GM21528 (cell line): ENCODE data around the gene GPR35.
"Not testable (repeated sequence)": the region's sequence is repeated elsewhere in the genome, so short reads cannot be mapped to it uniquely, and the experiment has no call there.

Source experiments
- ATAC-seq: cut with Tn5 transposase; IDR thresholded peaks from one replicate; pipeline ENCODE4 v1.9.1; 2021; ENCODE audit warnings: mild to moderate bottlenecking, moderate library complexity; ENCODE audit not compliant: unreplicated experiment, low FRiP score

The GPR35 gene

GRCh38 chr2:240650254-240650965 lies 25.1 kb downstream of the GPR35 start:
- no peak for ATAC-seq

- no peak for ATAC-seq
These were observed 25.9 kb downstream of the GPR35 start for GRCh38 chr2:240651185-240651584.

- ATAC-seq, result no peak
These were observed 30.9 kb downstream of the GPR35 start for GRCh38 chr2:240655931-240656886.

- ATAC-seq, result not testable (repeated sequence)
These were observed 34.6 kb downstream of the GPR35 start for GRCh38 chr2:240659883-240660282.

- ATAC-seq, result no peak
These were observed 37.4 kb downstream of the GPR35 start for GRCh38 chr2:240662681-240663080.

GRCh38 chr2:240663546-240664190 lies 38.4 kb downstream of the GPR35 start:
- no peak for ATAC-seq

GRCh38 chr2:240664622-240665021 lies 39.3 kb downstream of the GPR35 start:
- no peak for ATAC-seq

GRCh38 chr2:240670402-240670801 lies 45.1 kb downstream of the GPR35 start:
- no peak for ATAC-seq

- no peak for ATAC-seq
These were observed 45.7 kb downstream of the GPR35 start for GRCh38 chr2:240670950-240671349.

- ATAC-seq, result no peak
These were observed 46.9 kb downstream of the GPR35 start for GRCh38 chr2:240672076-240672700.

- no peak for ATAC-seq
These were observed 47.5 kb downstream of the GPR35 start for GRCh38 chr2:240672701-240673190.

GRCh38 chr2:240674461-240675184 lies 49.3 kb downstream of the GPR35 start:
- ATAC-seq, result not testable (repeated sequence)

- ATAC-seq, result not testable (repeated sequence)
These were observed 50.1 kb downstream of the GPR35 start for GRCh38 chr2:240675345-240675744.

GRCh38 chr2:240678043-240678442 lies 52.8 kb downstream of the GPR35 start:
- ATAC-seq, result not testable (repeated sequence)

GRCh38 chr2:240678909-240679308 lies 53.6 kb downstream of the GPR35 start:
- ATAC-seq, result not testable (repeated sequence)

GRCh38 chr2:240680185-240680584 lies 54.9 kb downstream of the GPR35 start:
- ATAC-seq, result not testable (repeated sequence)
